ENCODE data around the gene TGFBR1.
A peak's percentile ranks its signal among the peaks of the same experiment; 100 is the strongest.

The TGFBR1 gene

GRCh38 chr9:99104459-99105151, at the start of gene TGFBR1:
TGFBR1 (plus strand) TSS chr9:99105113; CDS start chr9:99105206, 93 bp downstream.
- peak; percentile 94 for DNase-seq (ENCODE audit: low spot score)

GRCh38 chr9:99055384-99055783, 49.5 kb upstream of the TGFBR1 start:
- DNase-seq (ENCODE audit: low spot score) = no peak

GRCh38 chr9:99056186-99056585, 48.7 kb upstream of the TGFBR1 start:
- no peak for DNase-seq (ENCODE audit: low spot score)

GRCh38 chr9:99056886-99057664, 47.8 kb upstream of the TGFBR1 start:
- DNase-seq (ENCODE audit: low spot score) = no peak

- DNase-seq (ENCODE audit: low spot score) = peak; percentile 31
Measured at GRCh38 chr9:99057665-99058625, 47.0 kb upstream of the TGFBR1 start.

GRCh38 chr9:99058964-99059921, 45.7 kb upstream of the TGFBR1 start:
- peak; percentile 46 for DNase-seq (ENCODE audit: low spot score)

- no peak for DNase-seq (ENCODE audit: low spot score)
Measured at GRCh38 chr9:99060621-99061020, 44.3 kb upstream of the TGFBR1 start.

- no peak for DNase-seq (ENCODE audit: low spot score)
Measured at GRCh38 chr9:99062549-99062948, 42.4 kb upstream of the TGFBR1 start.

- DNase-seq (ENCODE audit: low spot score) = no peak
Measured at GRCh38 chr9:99063522-99063921, 41.4 kb upstream of the TGFBR1 start.

- DNase-seq (ENCODE audit: low spot score) = no peak
Measured at GRCh38 chr9:99066571-99066970, 38.3 kb upstream of the TGFBR1 start.

- DNase-seq (ENCODE audit: low spot score) = no peak
Measured at GRCh38 chr9:99069075-99069474, 35.8 kb upstream of the TGFBR1 start.

- no peak for DNase-seq (ENCODE audit: low spot score)
Measured at GRCh38 chr9:99069546-99069945, 35.4 kb upstream of the TGFBR1 start.

- no peak for DNase-seq (ENCODE audit: low spot score)
Measured at GRCh38 chr9:99070681-99071080, 34.2 kb upstream of the TGFBR1 start.

GRCh38 chr9:99071313-99072039, 33.4 kb upstream of the TGFBR1 start:
- DNase-seq (ENCODE audit: low spot score) = no peak

- DNase-seq (ENCODE audit: low spot score) = no peak
Measured at GRCh38 chr9:99072040-99072394, 32.9 kb upstream of the TGFBR1 start.

GRCh38 chr9:99073347-99073746, 31.6 kb upstream of the TGFBR1 start:
- DNase-seq (ENCODE audit: low spot score) = no peak

GRCh38 chr9:99073985-99074901, 30.7 kb upstream of the TGFBR1 start:
- no peak for DNase-seq (ENCODE audit: low spot score)

GRCh38 chr9:99074902-99075245, 30.0 kb upstream of the TGFBR1 start:
- no peak for DNase-seq (ENCODE audit: low spot score)

- no peak for DNase-seq (ENCODE audit: low spot score)
Measured at GRCh38 chr9:99075246-99075912, 29.5 kb upstream of the TGFBR1 start.

Data from putamen (tissue), 1 donor.